MM.1S (cell line): ENCODE data around the gene GAREM2.

Source experiments
- EZH2phosphoT487 ChIP-seq: fragments of 300-600 bp; sonication (generic); IDR thresholded peaks from 2 replicates; pipeline ENCODE4 v1.6.1; 2018; ENCODE audit warnings: antibody characterized with exemption, low read length
- TF ChIP-seq, protein P1 (sequence below): fragments of 300-600 bp; sonication (generic); IDR thresholded peaks from 2 replicates; pipeline ENCODE4 v1.5.1; 2016; ENCODE audit warnings: antibody characterized with exemption, low read length, mixed read lengths

DNA sequence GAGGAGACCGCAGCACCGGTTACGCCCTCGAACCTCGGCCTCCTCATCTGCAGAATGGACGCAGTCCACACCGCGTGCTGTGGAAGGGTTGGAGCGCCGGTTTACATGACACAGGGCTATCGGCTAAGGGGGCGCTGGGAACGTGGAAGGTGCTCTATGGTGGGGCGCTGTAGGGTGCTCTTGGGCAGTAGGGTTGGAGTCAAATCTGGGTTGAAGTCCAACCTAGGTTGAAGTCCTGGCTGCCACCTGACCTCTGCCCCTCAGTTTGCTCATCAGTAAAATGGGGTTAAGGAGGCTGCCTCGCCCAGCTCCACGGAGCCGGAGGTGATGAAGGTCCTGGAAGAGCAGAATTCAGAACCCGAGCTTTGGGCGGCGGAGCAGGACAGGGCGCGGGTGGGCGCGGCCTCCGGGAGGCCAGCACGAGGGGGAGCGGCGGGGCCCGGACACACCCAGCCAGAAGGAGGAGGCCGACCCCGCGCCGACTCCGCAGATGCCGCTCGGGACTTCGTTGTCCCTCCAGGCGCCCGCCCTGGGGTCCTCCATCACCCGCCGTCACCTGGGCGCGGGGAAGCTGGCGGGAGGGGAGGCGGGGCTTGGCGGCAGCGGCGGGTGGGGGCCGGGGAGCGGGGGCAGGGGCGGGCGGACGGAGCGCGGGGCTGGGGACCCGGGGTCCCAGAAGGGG lies 558 bp upstream of the GAREM2 start:
- TF ChIP-seq, protein P1, sequence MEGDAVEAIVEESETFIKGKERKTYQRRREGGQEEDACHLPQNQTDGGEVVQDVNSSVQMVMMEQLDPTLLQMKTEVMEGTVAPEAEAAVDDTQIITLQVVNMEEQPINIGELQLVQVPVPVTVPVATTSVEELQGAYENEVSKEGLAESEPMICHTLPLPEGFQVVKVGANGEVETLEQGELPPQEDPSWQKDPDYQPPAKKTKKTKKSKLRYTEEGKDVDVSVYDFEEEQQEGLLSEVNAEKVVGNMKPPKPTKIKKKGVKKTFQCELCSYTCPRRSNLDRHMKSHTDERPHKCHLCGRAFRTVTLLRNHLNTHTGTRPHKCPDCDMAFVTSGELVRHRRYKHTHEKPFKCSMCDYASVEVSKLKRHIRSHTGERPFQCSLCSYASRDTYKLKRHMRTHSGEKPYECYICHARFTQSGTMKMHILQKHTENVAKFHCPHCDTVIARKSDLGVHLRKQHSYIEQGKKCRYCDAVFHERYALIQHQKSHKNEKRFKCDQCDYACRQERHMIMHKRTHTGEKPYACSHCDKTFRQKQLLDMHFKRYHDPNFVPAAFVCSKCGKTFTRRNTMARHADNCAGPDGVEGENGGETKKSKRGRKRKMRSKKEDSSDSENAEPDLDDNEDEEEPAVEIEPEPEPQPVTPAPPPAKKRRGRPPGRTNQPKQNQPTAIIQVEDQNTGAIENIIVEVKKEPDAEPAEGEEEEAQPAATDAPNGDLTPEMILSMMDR, result no peak
- TF ChIP-seq EZH2phosphoT487, result no peak
